CD4-positive, alpha-beta T cell treated with Interleukin-17A for 1 hour (primary cell): ENCODE results near the gene SMC1A.
"Not testable (repeated sequence)": the region's sequence is repeated elsewhere in the genome, so short reads cannot be mapped to it uniquely, and the experiment has no call there.

Experiments used
- DNase-seq: peaks from one replicate; pipeline ENCODE4 v3.0.0-alpha.2; 2020

The SMC1A gene

DNA sequence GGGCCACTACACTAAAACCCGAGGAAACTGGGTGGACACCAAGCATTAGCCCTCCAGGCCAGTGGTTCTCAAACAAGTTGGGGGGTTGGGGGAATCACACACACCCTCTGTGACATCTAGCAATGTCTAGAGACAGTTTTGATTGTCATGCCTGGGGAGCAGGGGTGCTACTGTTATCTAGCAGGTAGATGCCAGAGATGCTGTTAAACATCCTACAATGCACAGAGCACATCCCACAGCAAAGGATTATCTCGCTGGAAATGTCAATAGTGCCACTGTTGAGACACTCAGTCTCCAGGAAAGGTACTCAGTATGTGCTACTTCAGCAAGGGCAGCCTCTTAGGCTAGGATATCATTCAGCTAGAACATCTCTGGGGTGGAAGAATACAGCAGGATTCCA is 1.3 kb downstream of the SMC1A start:
- DNase-seq: no peak

DNA sequence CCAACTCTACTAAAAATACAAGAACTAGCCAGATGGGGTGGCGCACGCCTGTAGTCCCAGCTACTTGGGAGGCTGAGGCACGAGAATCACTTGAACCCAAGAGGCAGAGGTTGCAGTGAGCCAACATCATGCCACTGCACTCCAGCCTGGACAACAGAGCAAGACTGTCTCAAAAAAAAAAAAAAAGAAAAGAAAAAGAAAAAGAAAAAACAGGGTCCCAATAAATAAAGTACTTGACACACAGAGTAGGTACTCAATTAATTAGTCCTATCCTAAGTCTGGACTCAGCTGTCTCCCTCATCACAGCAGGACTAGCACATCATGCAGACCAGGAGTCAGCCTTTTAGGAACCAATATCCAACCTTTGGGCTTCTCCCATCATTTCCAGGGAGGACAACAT is 2.1 kb downstream of the SMC1A start:
- not testable (repeated sequence) for DNase-seq

- DNase-seq: no peak
These were observed 10.0 kb downstream of the SMC1A start for GRCh38 chrX:53412446-53412845.

- no peak for DNase-seq
These were observed 18.9 kb downstream of the SMC1A start for GRCh38 chrX:53403535-53403934.

GRCh38 chrX:53398216-53398615 is 24.2 kb downstream of the SMC1A start:
- no peak for DNase-seq

DNA sequence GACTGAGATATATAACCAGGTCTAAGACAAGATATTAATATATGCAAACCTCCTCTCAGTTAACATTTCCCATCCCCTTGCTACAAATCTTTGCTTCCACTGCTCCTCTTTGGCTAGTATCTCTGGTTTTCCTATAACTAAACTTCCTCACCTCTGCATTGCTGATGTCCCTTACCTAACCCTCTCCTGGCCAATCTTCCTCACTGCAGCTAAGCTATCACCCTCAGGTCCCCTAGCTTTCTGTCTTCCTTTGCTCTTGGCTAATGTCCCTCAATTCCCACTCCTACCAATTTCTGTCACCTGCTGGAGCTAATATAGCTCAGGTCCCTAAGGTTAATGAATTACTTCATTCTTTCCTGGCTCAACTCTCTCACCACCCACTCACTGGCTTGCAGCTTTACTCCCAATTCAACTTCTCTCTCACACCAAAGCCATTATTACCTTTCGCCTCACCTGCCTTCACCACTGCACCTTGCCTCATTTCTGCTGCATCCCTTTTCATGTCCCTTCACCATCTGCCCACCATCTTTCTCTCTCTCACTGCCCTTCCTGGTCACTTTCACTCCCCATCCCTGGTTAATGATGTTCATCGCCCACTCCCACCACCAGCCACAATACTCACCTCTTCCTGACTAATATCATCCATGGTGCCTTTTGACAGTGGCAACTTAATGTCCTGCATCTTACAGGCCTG is 26.7 kb downstream of the SMC1A start:
- no peak for DNase-seq

GRCh38 chrX:53383376-53384076 is 38.9 kb downstream of the SMC1A start:
- DNase-seq: no peak

GRCh38 chrX:53379747-53380146 is 42.7 kb downstream of the SMC1A start:
- DNase-seq: no peak

GRCh38 chrX:53379008-53379710 is 43.3 kb downstream of the SMC1A start:
- no peak for DNase-seq

DNA sequence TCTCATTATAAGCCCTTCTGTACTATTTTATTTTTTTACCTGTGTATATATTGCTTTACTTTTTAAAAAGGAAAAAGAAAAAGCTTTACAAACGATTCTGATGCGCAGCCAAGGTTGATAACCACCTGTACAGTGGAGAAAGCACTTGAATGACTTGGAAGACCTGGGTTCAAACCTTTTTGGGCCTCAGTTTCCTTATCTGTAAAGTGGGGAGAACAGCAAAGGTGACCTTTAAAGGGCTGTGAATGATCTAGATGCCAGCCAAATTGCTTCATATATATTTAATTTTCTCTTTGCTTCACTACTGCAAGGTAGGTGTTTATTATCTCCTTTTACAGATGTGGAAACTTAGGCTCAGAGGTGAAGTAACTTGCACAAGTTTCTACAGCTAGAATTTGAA is 45.0 kb downstream of the SMC1A start:
- no peak for DNase-seq

GRCh38 chrX:53376888-53377287 is 45.6 kb downstream of the SMC1A start:
- no peak for DNase-seq

DNA sequence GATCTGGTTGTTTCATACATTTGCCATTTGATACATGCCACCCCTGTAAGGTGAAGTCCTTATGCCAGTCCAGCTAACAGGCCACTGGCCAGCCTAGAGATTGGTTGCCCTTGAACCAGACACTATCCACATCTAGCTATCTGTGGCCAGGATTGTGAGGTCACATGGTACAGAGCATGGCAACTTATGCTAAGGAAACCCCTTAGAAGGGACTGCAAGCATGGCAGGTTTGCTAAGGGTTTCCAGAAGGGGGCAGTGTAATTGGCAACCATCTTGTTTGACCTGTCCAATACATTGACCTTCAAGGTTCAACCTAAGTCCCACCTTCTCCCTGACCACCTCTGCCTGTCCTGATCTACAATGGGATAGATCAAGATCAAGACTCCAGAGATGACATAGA is 47.5 kb downstream of the SMC1A start:
- no peak for DNase-seq

- DNase-seq: no peak
These were observed 48.1 kb downstream of the SMC1A start for GRCh38 chrX:53374222-53374820.

DNA sequence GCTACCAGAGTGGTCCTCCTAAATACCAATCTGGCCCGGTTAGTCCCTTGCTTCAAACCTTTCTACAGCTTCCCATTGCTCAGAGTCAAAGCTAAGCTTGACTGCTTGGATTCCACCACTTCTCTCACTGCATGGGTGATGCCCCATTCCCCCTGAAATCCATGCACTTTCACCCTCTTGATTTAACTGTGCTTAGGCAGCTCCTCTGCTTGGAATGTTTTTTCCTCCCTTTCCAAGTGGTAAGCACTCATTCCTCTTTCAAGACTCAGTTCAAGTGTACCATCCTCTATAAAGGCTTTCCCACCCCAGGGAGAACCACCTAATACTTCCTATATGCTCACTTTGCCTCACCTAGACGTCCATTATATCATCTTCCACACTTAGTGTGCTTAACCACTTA is 49.1 kb downstream of the SMC1A start:
- DNase-seq: no peak

DNA sequence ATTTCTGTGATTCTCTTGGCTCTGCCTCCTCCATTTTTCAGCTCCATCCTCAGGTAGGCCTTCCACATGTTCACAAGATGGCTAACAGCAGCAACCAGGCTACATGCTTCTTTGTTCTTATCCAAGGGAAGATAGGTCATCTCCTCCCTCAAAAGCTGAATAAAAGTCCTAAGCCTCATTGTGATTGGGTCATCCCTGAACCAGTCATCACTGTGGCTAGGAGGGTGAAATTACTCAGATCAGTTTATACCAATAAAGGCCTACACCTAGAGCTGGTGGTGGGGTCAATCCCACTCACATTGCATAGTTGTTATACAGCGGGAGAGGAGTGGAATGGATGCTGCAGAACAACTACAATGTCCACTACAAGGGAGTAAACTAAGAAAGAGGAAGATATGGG is 56.0 kb downstream of the SMC1A start:
- DNase-seq: not testable (repeated sequence)

- DNase-seq: peak; percentile 3
These were observed 60.0 kb downstream of the SMC1A start for GRCh38 chrX:53362449-53362848.

GRCh38 chrX:53357799-53358530 is 64.5 kb downstream of the SMC1A start:
- no peak for DNase-seq

DNA sequence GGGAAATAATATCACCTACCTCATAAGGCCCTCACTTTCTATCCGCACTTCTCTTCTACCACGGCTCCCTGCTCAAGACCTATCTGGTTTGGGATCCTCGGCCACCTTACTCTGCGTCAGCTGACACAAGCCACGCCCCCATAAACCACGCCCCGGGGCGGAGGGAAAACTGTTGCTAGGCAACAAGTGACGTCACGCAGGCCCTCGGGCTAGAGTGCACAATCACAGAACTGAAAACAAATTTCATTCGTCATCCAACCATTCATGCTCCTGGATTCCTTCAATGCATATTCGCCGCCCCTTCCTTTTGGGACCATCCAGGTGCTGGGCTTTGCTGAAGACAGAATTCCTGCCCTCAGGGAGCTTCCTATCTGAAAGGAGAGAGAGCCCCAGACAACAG is 66.3 kb downstream of the SMC1A start:
- DNase-seq: no peak

- DNase-seq: no peak
These were observed 67.8 kb downstream of the SMC1A start for GRCh38 chrX:53354669-53355068.

DNA sequence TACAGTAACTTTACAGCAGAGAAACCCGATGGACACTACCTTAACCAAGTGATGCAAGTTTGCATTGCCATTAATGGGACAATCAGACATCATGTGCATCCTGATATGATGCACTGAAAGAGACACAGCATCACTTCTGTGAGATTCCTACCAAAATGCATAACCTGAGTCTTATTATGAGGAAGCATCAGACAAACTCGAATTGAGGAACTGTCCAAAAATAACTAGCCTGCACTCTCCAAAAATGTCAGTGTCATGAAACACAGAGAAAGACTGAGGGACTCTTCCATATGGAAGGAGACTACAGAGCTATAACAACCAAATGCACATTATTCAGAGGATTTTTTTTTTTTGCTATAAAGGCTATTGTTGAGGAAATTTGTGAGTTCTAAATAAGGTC is 74.5 kb downstream of the SMC1A start:
- no peak for DNase-seq

DNA sequence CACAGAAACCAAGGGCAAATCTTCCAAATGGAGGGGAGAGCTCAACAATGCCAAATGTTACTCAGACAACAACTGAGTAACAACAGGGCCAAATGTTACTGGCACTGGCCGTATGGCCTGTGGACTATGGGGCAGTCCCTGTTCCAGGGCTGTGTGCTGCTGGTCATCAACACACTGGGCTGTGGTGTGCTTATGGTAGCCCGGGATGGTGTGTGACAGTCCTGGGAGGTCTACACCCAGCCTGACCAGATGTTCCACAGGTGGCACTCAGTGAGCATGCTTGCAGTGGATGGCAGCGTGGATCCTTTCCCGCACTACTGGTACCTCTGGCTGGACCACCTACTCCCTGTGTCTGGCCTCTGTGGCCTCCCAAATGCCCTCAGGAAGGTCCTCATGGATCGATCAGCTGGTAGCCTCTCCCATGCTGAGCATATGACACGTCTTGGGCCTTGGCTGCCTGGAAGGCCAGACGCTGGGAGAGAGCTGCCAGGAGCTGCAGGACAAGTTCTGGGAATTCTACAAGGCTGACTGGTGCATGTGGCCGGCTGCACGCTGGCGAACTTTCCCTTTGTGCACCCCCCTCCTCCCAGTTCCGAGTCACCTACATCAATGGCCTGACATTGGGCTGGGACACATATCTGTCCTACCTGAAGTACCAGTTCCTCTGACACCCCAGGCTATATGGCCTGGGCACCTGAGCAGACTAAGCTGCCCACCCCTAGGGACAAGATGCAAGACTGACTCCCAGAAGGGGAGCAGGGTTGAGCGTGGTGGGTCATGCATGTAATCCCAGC is 81.4 kb downstream of the SMC1A start:
- DNase-seq: no peak

DNA sequence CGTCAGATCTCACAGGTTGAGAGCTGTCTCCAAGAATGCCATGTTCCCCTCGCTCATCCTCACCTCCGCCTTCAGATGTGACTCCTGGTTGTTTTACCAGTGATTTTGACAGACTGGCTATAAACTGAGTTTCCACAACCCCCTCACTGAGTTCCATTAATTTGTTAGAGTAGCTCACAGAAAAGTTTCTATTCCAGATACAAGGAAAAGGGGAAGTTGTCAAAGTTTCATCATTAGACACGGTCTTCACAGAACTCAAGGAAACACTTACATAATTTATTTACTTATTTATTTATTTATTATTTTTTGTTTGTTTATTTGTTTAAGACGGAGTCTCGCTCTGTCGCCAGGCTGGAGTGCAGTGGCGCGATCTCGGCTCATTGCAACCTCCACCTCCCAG is 85.4 kb downstream of the SMC1A start:
- DNase-seq: no peak
